Liver (tissue), 9 donors: ENCODE data around the gene MARK2. TPM values are rescaled to one million over a fixed set of nuclear protein-coding genes. Genes with fewer than 3 reads are reported as not detected.

ENCODE experiments used
- DNase-seq: peaks from one replicate; pipeline ENCODE4 v3.0.0-alpha.2; 2017; ENCODE audit warnings: low spot score
- H3K27ac ChIP-seq, 2 donors: one replicate each; pipeline ENCODE4 v1.7.0; 2013; ENCODE audit warnings: inconsistent platforms in 2 of 2, low read length in 2 of 2, control low read depth in 1 of 2, low read depth in 1 of 2, mild to moderate bottlenecking in 1 of 2
- H3K27me3 ChIP-seq, 4 donors: one replicate each; pipeline versions ENCODE4 v1.6.1 to v1.7.0; 2013; ENCODE audit warnings: low read length in 3 of 4, inconsistent platforms in 1 of 4, mild to moderate bottlenecking in 1 of 4, moderate library complexity in 1 of 4; ENCODE audit not compliant: control insufficient read depth in 4 of 4, insufficient read depth in 4 of 4
- H3K36me3 ChIP-seq, 4 donors: one replicate each; pipeline versions ENCODE4 v1.6.1 to v1.7.0; 2013; ENCODE audit warnings: low read length in 3 of 4, mild to moderate bottlenecking in 3 of 4, low read depth in 1 of 4, moderate library complexity in 1 of 4; ENCODE audit not compliant: control insufficient read depth in 4 of 4, insufficient read depth in 3 of 4
- H3K4me1 ChIP-seq, 4 donors: one replicate each; pipeline versions ENCODE4 v1.6.1 to v1.7.0; 2013; ENCODE audit warnings: low read length in 3 of 4, mild to moderate bottlenecking in 3 of 4, moderate library complexity in 1 of 4; ENCODE audit not compliant: control insufficient read depth in 4 of 4, insufficient read depth in 4 of 4
- H3K4me3 ChIP-seq, 3 donors: one replicate each; pipeline versions ENCODE4 v1.6.1 to v1.7.0; 2013; ENCODE audit warnings: low read length in 3 of 3, control low read depth in 1 of 3, low read depth in 1 of 3, mild to moderate bottlenecking in 1 of 3
- H3K9ac ChIP-seq, 2 donors: one replicate each; pipeline ENCODE4 v1.7.0; 2013; ENCODE audit warnings: low read length in 2 of 2, mild to moderate bottlenecking in 2 of 2, moderate library complexity in 2 of 2, control low read depth in 1 of 2, low read depth in 1 of 2
- H3K9me3 ChIP-seq, 4 donors: one replicate each; pipeline versions ENCODE4 v1.6.1 to v1.7.0; 2013; ENCODE audit warnings: low read length in 3 of 4; ENCODE audit not compliant: control insufficient read depth in 4 of 4
- EGR1 ChIP-seq, 2 donors: IDR thresholded peaks; 2 replicates each; pipeline ENCODE4 v1.6.1; 2016 to 2018; ENCODE audit warnings: antibody characterized with exemption in 2 of 2, low read depth in 2 of 2
- FOXA1 ChIP-seq: IDR thresholded peaks from 2 replicates; pipeline ENCODE4 v1.6.1; 2016; ENCODE audit warnings: antibody characterized with exemption
- FOXA2 ChIP-seq: IDR thresholded peaks from 2 replicates; pipeline ENCODE4 v1.6.1; 2016; ENCODE audit warnings: antibody characterized with exemption
- GABPA ChIP-seq, 2 donors: IDR thresholded peaks in 1 of 2; conservative IDR thresholded peaks in 1 of 2; 2 replicates each; pipeline ENCODE4 v1.6.1; 2016; ENCODE audit warnings: antibody characterized with exemption in 2 of 2, mild to moderate bottlenecking in 1 of 2, moderate library complexity in 1 of 2
- HNF4A ChIP-seq, 2 donors: conservative IDR thresholded peaks; 2 replicates each; pipeline ENCODE4 v1.6.1; 2016; ENCODE audit warnings: antibody characterized with exemption in 2 of 2, mild to moderate bottlenecking in 2 of 2
- HNF4G ChIP-seq: IDR thresholded peaks from 2 replicates; pipeline ENCODE4 v1.6.1; 2016; ENCODE audit warnings: antibody characterized with exemption
- JUND ChIP-seq, 2 donors: IDR thresholded peaks; 2 replicates each; pipeline ENCODE4 v1.6.1; 2016; ENCODE audit warnings: antibody characterized with exemption in 2 of 2
- RAD21 ChIP-seq, 2 donors: IDR thresholded peaks; 2 replicates each; pipeline ENCODE4 v1.6.1; 2016; ENCODE audit warnings: antibody characterized with exemption in 2 of 2, mild to moderate bottlenecking in 2 of 2
- RXRA ChIP-seq, 2 donors: IDR thresholded peaks; 2 replicates each; pipeline ENCODE4 v1.6.1; 2017 to 2018; ENCODE audit warnings: antibody characterized with exemption in 2 of 2, mild to moderate bottlenecking in 1 of 2
- SP1 ChIP-seq: IDR thresholded peaks from 2 replicates; pipeline ENCODE4 v1.6.1; 2018; ENCODE audit warnings: antibody characterized with exemption, mild to moderate bottlenecking
- TAF1 ChIP-seq: conservative IDR thresholded peaks from 2 replicates; pipeline ENCODE4 v1.6.1; 2016; ENCODE audit warnings: antibody characterized with exemption, mild to moderate bottlenecking
- YY1 ChIP-seq: IDR thresholded peaks from 2 replicates; pipeline ENCODE4 v1.6.1; 2016; ENCODE audit warnings: antibody characterized with exemption, mild to moderate bottlenecking
- WGBS: extraction: QIAGEN DNeasy Blood & Tissue Kit; methylation state at CpG from one replicate; pipeline ENCODE4 v1.1.7; 2013; 5-methylcytosine and 5-hydroxymethylcytosine counted together
- polyA plus RNA-seq, 2 donors: library from polyadenylated mRNA; stranded (reverse) in 1 of 2; unstranded in 1 of 2; fragments of 200-250 nt in 1 of 2; fragments of >200 nt in 1 of 2; fragmentation: Nextera tagmentation in 1 of 2; extraction: Ambion mirVana in 1 of 2; gene quantifications; one replicate each; pipeline versions ENCODE4 v1.2.1 to v1.2.3, GENCODE V29; 2013 to 2015
- total RNA-seq, 2 donors: library from RNA; depleted of rRNA; stranded (reverse); fragments of >200 nt; gene quantifications; one replicate each; pipeline ENCODE4 v1.2.3, GENCODE V29; 2014
- TF ChIP-seq, protein P1 (sequence below): IDR thresholded peaks from 2 replicates; pipeline ENCODE4 v1.6.1; 2016; ENCODE audit warnings: antibody characterized with exemption, mild to moderate bottlenecking
- TF ChIP-seq, protein P2 (sequence below): IDR thresholded peaks from 2 replicates; pipeline ENCODE4 v1.6.1; 2016; ENCODE audit warnings: antibody characterized with exemption
- TF ChIP-seq, protein P3 (sequence below): fragments of 150-350 bp; IDR thresholded peaks from 2 replicates; pipeline ENCODE4 v1.5.1; 2017; ENCODE audit warnings: improper control_type of control experiment, low read depth, low read length; ENCODE audit not compliant: missing input control
- TF ChIP-seq, protein P4 (sequence below): IDR thresholded peaks from 2 replicates; pipeline ENCODE4 v1.6.1; 2016; ENCODE audit warnings: antibody characterized with exemption
- TF ChIP-seq, protein P5 (sequence below): IDR thresholded peaks from 2 replicates; pipeline ENCODE4 v1.6.1; 2016; ENCODE audit warnings: antibody characterized with exemption
- donor health status: healthy.
- donor health status: healthy.
- donor health status: healthy.
- donor health status: healthy.
- donor health status: healthy.

MARK2 gene
- total and polyA plus RNA-seq, 4 donors = 3.4 to 11.6 (median 8.0) TPM

DNA sequence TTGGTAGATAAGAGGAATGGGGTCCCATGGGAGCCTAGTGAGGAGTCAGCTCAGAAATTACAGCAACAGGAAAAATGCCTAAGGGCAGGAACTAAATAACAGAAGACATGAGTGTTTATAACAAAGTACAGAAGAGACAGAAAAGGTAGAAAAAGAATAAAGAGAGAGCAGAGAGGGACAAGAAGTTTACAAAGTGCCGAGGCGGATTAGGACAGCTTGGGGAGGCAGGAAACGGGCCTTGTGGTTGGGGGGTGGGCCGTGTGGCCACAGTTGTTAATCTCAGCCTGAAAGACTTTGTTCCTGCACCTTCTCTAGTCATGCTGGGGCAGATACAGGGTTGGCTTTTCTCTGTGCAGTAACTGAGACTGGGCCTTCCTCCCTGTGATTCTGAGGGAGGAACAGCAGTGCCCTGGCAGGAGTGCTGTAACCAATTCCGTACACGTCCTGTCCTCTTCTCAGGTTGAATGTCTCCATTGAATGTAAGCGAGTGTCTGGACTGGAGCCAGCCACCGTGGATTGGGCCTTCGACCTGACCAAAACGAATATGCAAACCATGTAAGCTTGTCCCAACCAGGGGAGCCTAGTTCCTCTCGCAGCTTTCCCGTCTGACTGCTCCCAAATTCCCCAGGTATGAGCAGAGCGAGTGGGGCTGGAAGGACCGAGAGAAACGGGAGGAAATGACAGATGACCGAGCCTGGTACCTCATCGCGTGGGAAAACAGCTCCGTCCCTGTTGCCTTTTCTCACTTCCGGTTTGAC lies 113.0 kb downstream of the MARK2 start:
- 89% methylated on average over 20 of the region's 20 CpGs for WGBS
- Histone ChIP-seq H3K9me3 (no peaks in the 10 kb centered on the region), H3K27me3 (no peaks in the 10 kb centered on the region), H3K4me3 (no peak overlapping the region), H3K36me3 (peaks cover 4 to 19% (median 8%) of the 10 kb centered on the region in 4 donors), H3K27ac (no peak overlapping the region), H3K9ac (no peak overlapping the region), H3K4me1 (peaks cover 0 to 2% (median 0%) of the 10 kb centered on the region in 4 donors)
- TF ChIP-seq, protein P1, sequence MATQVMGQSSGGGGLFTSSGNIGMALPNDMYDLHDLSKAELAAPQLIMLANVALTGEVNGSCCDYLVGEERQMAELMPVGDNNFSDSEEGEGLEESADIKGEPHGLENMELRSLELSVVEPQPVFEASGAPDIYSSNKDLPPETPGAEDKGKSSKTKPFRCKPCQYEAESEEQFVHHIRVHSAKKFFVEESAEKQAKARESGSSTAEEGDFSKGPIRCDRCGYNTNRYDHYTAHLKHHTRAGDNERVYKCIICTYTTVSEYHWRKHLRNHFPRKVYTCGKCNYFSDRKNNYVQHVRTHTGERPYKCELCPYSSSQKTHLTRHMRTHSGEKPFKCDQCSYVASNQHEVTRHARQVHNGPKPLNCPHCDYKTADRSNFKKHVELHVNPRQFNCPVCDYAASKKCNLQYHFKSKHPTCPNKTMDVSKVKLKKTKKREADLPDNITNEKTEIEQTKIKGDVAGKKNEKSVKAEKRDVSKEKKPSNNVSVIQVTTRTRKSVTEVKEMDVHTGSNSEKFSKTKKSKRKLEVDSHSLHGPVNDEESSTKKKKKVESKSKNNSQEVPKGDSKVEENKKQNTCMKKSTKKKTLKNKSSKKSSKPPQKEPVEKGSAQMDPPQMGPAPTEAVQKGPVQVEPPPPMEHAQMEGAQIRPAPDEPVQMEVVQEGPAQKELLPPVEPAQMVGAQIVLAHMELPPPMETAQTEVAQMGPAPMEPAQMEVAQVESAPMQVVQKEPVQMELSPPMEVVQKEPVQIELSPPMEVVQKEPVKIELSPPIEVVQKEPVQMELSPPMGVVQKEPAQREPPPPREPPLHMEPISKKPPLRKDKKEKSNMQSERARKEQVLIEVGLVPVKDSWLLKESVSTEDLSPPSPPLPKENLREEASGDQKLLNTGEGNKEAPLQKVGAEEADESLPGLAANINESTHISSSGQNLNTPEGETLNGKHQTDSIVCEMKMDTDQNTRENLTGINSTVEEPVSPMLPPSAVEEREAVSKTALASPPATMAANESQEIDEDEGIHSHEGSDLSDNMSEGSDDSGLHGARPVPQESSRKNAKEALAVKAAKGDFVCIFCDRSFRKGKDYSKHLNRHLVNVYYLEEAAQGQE = no peak
- TF ChIP-seq YY1 (no peak), SP1 (no peak), HNF4G (no peak), RAD21 (IDR thresholded peaks at IDR 0.05) (no peak), EGR1 (IDR thresholded peaks at IDR 0.05; ENCODE audit: low read depth in 2 of 2) (no peak), GABPA (IDR thresholded peaks at IDR 0.05 in 1 of 2, conservative IDR thresholded peaks at IDR 0.05 in 1 of 2) (no peak), RXRA (IDR thresholded peaks at IDR 0.05) (no peak), FOXA2 (no peak), FOXA1 (no peak), TAF1 (no peak), JUND (IDR thresholded peaks at IDR 0.05) (no peak), HNF4A (conservative IDR thresholded peaks at IDR 0.05) (no peak)
- TF ChIP-seq, protein P2, sequence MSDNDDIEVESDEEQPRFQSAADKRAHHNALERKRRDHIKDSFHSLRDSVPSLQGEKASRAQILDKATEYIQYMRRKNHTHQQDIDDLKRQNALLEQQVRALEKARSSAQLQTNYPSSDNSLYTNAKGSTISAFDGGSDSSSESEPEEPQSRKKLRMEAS = no peak
- TF ChIP-seq, protein P3, sequence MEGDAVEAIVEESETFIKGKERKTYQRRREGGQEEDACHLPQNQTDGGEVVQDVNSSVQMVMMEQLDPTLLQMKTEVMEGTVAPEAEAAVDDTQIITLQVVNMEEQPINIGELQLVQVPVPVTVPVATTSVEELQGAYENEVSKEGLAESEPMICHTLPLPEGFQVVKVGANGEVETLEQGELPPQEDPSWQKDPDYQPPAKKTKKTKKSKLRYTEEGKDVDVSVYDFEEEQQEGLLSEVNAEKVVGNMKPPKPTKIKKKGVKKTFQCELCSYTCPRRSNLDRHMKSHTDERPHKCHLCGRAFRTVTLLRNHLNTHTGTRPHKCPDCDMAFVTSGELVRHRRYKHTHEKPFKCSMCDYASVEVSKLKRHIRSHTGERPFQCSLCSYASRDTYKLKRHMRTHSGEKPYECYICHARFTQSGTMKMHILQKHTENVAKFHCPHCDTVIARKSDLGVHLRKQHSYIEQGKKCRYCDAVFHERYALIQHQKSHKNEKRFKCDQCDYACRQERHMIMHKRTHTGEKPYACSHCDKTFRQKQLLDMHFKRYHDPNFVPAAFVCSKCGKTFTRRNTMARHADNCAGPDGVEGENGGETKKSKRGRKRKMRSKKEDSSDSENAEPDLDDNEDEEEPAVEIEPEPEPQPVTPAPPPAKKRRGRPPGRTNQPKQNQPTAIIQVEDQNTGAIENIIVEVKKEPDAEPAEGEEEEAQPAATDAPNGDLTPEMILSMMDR = no peak
- TF ChIP-seq, protein P4, sequence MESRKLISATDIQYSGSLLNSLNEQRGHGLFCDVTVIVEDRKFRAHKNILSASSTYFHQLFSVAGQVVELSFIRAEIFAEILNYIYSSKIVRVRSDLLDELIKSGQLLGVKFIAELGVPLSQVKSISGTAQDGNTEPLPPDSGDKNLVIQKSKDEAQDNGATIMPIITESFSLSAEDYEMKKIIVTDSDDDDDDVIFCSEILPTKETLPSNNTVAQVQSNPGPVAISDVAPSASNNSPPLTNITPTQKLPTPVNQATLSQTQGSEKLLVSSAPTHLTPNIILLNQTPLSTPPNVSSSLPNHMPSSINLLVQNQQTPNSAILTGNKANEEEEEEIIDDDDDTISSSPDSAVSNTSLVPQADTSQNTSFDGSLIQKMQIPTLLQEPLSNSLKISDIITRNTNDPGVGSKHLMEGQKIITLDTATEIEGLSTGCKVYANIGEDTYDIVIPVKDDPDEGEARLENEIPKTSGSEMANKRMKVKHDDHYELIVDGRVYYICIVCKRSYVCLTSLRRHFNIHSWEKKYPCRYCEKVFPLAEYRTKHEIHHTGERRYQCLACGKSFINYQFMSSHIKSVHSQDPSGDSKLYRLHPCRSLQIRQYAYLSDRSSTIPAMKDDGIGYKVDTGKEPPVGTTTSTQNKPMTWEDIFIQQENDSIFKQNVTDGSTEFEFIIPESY = no peak
- TF ChIP-seq, protein P5, sequence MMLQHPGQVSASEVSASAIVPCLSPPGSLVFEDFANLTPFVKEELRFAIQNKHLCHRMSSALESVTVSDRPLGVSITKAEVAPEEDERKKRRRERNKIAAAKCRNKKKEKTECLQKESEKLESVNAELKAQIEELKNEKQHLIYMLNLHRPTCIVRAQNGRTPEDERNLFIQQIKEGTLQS = no peak
- DNase-seq = no peak
